Measurements from ENCODE around the gene CPNE5.

DNA sequence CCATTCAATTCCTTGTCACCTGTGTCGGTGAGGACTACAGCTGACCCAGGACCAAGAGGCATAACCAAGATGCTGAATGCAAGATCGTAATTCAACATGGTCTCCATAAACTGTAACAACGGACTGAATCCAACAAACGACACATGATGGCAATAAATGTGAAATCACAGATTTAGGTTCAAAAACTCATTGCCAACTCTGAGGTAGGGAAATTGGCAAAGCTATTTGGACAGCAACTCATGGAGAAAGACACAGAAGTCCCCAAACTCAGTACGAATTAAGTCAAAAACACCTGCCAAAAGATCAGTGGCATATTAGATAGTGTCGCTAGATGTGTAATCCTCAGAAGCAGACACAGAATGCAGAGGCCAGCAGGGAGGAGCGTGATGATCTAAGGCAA is 25.0 kb downstream of the CPNE5 start:
- TF ChIP-seq, protein P1, sequence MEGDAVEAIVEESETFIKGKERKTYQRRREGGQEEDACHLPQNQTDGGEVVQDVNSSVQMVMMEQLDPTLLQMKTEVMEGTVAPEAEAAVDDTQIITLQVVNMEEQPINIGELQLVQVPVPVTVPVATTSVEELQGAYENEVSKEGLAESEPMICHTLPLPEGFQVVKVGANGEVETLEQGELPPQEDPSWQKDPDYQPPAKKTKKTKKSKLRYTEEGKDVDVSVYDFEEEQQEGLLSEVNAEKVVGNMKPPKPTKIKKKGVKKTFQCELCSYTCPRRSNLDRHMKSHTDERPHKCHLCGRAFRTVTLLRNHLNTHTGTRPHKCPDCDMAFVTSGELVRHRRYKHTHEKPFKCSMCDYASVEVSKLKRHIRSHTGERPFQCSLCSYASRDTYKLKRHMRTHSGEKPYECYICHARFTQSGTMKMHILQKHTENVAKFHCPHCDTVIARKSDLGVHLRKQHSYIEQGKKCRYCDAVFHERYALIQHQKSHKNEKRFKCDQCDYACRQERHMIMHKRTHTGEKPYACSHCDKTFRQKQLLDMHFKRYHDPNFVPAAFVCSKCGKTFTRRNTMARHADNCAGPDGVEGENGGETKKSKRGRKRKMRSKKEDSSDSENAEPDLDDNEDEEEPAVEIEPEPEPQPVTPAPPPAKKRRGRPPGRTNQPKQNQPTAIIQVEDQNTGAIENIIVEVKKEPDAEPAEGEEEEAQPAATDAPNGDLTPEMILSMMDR (IDR thresholded peaks at IDR 0.05; ENCODE audit: insufficient read depth, low read length): no peak
- TF ChIP-seq POLR2AphosphoS5 (IDR thresholded peaks at IDR 0.05; ENCODE audit: low read depth) (no peak), REST (IDR thresholded peaks at IDR 0.05; ENCODE audit: insufficient replicate concordance, low read depth) (no peak), GABPA (IDR thresholded peaks at IDR 0.05; ENCODE audit: low read depth) (no peak)
